Central memory CD8-positive, alpha-beta T cell (primary cell): ENCODE data around the gene TNFRSF21.

Experiments
- ATAC-seq: fragments of 150-1000 bp; cut with Tn5 transposase; replicated peaks from 2 replicates; pipeline ENCODE4 v1.10.0; 2022; ENCODE audit warnings: mild to moderate bottlenecking, moderate FRiP score, moderate number of reproducible peaks; ENCODE audit not compliant: poor library complexity, severe bottlenecking; ENCODE audit errors: extremely low read depth
- DNase-seq, 2 donors: peaks; one replicate each; pipeline ENCODE4 v3.0.0; 2021; ENCODE audit warnings: low spot score in 2 of 2
- H3K27ac Mint-ChIP-seq: one replicate; pipeline ENCODE4 v1.8.0; 2022; ENCODE audit warnings: low read depth, mild to moderate bottlenecking, moderate library complexity, mixed read lengths
- H3K27me3 Mint-ChIP-seq: one replicate; pipeline ENCODE4 v1.8.0; 2022; ENCODE audit warnings: mixed read lengths
- H3K36me3 Mint-ChIP-seq: one replicate; pipeline ENCODE4 v1.8.0; 2022; ENCODE audit warnings: mild to moderate bottlenecking, moderate library complexity, mixed read lengths; ENCODE audit not compliant: insufficient read depth
- H3K4me1 Mint-ChIP-seq: one replicate; pipeline ENCODE4 v1.8.0; 2022; ENCODE audit warnings: mixed read lengths
- H3K4me3 Mint-ChIP-seq: one replicate; pipeline ENCODE4 v1.8.0; 2022; ENCODE audit warnings: mild to moderate bottlenecking, moderate library complexity, mixed read lengths
- H3K9me3 Mint-ChIP-seq: one replicate; pipeline ENCODE4 v1.8.0; 2022; ENCODE audit warnings: mixed read lengths

The TNFRSF21 gene, protein sequence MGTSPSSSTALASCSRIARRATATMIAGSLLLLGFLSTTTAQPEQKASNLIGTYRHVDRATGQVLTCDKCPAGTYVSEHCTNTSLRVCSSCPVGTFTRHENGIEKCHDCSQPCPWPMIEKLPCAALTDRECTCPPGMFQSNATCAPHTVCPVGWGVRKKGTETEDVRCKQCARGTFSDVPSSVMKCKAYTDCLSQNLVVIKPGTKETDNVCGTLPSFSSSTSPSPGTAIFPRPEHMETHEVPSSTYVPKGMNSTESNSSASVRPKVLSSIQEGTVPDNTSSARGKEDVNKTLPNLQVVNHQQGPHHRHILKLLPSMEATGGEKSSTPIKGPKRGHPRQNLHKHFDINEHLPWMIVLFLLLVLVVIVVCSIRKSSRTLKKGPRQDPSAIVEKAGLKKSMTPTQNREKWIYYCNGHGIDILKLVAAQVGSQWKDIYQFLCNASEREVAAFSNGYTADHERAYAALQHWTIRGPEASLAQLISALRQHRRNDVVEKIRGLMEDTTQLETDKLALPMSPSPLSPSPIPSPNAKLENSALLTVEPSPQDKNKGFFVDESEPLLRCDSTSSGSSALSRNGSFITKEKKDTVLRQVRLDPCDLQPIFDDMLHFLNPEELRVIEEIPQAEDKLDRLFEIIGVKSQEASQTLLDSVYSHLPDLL

DNA sequence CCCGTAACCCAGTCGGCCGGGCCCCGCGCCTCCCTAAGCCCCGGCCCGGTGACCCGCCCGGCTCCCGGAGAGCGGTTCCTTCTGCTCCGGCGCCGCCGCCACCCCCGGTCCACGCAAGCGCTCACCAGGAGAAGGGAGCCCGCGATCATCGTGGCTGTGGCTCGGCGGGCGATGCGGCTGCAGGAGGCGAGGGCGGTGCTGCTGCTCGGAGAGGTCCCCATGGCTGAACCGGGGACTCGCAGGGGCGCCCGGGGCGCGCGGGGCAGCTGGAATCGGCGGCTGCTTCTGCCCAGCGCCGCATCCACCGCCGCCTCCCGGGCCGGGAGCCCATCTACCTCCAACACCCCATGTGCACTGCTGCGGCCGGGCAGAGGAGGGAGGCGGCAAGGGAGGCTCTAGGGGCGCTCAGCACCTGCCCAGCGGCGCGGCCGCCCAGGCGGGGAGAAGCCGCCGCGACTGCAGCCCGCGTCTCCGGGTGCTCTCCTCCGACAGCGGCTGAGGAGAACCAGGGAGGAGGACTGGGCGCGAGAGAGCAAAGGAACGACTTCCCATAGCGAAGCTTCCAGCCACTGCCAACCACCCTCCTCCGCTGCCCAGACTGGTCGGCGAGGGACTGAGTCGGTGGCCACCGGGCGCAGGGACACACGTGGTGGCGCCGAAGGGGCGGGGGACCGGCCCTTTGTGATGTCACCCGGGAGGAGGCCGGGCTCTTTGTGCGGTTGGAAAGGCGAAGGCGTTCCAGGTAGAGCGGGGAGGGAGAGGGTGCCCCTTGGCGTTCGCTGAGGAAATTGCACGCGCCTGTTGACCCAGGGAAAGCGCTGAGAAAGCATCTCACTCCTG, at the start of gene TNFRSF21:
TNFRSF21 (minus strand) TSS at position 615 of the 840 bp plus-strand sequence; CDS start at position 221, 394 bp downstream.
- peak within 1 kb of the TSS; percentile 60 for H3K4me3 Mint-ChIP-seq
- peak; percentile 66 for ATAC-seq

DNA sequence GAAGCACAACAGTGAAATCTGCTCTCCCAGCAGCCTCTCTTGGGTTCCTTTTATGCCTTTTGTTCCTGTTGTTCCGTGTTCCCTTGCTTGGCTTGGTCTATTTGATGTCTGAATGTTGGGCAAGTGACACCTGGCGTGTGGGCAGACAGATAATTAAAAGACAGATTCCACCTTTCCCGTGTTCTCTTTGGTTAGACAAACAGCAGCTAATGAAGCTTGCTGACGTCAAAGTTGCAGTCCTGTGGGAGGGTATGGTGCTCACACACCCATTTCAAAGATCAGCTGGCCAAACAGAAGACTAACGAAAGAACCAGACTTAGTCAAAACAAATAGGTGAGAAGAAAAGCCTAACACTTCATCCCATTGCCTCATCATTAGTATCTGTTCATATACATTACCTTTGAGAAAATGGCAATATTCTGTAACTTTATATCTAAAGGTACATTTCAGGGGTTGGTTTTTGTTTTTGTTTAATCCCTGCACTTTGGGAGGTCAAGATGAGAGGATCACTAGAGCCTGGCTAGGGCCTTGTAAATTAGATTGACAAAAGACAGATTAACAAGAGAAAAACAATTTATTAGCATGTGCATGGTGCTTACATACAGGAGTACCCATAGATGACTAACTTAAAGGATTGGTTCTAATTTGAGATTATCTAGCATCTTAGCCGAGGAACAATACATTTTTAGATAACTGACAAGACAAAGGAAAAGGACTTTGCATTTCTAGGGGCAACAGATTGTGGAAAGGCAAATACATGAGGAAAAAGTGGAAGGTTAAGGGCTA, 48.9 kb upstream of the TNFRSF21 start:
- peaks cover 33% of the 10 kb centered on the region for H3K27me3 Mint-ChIP-seq
- no peaks in the 10 kb centered on the region for H3K9me3 Mint-ChIP-seq
- ATAC-seq (no peak), DNase-seq (no peak)
- no peak overlapping the region for H3K27ac Mint-ChIP-seq
- H3K4me1 Mint-ChIP-seq: no peaks in the 10 kb centered on the region
- no peak overlapping the region for H3K4me3 Mint-ChIP-seq
- H3K36me3 Mint-ChIP-seq: no peaks in the 10 kb centered on the region

More for the DNA sequence above, at the start of gene TNFRSF21:
- Mint-ChIP-seq H3K27me3 (peaks cover 75% of the 10 kb centered on the region), H3K9me3 (no peaks in the 10 kb centered on the region), H3K36me3 (peaks cover 2% of the 10 kb centered on the region), H3K27ac (no peak within 1 kb of the TSS), H3K4me1 (no peaks in the 10 kb centered on the region)
- peak; percentile 30 to 31 for DNase-seq

DNA sequence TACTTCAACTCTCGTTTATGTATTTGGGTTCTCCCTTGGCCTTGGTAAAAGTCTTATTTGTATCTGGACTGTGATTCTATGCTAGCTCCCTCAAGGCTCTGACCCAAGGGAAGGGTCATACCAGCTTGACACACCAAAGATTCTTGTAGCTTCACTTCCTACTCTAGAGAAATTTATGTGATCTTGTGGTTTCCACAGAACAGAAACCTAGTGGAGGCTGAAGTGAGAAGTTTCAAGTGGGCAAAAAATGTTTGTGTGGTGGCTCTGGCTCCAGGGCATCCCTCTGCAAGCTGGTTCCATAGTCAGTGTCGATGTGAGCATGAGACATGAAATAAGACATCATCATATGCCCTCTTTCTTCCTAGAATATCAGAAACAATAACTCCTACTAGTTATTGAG, 48.1 kb upstream of the TNFRSF21 start:
- no peaks in the 10 kb centered on the region for H3K36me3 Mint-ChIP-seq
- H3K27ac Mint-ChIP-seq: no peak overlapping the region
- no peak for ATAC-seq
- H3K4me1 Mint-ChIP-seq: no peaks in the 10 kb centered on the region
- H3K27me3 Mint-ChIP-seq: peaks cover 25% of the 10 kb centered on the region
- H3K9me3 Mint-ChIP-seq: no peaks in the 10 kb centered on the region
- DNase-seq: no peak
- no peak overlapping the region for H3K4me3 Mint-ChIP-seq

DNA sequence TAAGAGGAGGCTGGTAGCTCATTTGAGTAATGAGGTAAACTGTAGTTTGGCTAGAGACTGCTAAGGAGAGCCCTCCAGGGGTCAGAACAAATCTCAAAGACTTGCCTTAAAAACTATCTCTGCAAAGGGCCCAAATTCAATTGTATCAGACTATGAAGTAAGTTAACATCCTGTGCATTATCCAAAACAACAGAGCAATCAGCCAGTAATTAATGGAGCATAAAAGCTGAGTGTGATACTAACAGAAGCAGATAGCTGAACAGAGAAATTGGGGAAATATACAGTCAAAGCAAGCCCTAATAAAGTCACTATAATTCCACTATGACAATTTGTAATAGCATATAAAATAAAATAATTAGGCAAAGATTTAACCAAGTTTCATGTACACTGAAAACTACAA, 45.8 kb upstream of the TNFRSF21 start:
- H3K4me1 Mint-ChIP-seq: no peaks in the 10 kb centered on the region
- ATAC-seq: no peak
- no peak overlapping the region for H3K27ac Mint-ChIP-seq
- DNase-seq: no peak
- H3K9me3 Mint-ChIP-seq: no peaks in the 10 kb centered on the region
- H3K4me3 Mint-ChIP-seq: no peak overlapping the region
- peaks cover 25% of the 10 kb centered on the region for H3K27me3 Mint-ChIP-seq
- no peaks in the 10 kb centered on the region for H3K36me3 Mint-ChIP-seq

DNA sequence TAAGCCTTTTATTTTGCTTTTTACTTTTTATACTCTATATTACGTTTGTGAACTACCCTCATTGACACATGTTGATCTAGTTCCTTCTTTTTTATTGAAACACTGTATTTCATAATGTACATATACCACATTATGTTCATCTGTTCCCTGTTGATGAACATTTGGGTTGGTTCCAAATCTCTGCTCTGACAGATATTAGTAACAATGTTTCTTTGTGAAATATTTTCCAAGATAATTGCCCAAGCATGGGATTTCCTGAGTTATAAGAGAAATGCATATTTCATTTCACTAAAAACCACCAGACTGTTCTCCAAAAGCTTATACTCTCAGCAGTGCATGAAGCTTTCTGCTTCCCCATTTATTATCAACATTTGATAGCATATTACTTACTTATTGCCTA, 44.2 kb upstream of the TNFRSF21 start:
- H3K4me3 Mint-ChIP-seq: no peak overlapping the region
- DNase-seq: no peak
- H3K36me3 Mint-ChIP-seq: no peaks in the 10 kb centered on the region
- H3K27me3 Mint-ChIP-seq: peaks cover 10% of the 10 kb centered on the region
- ATAC-seq: no peak
- H3K4me1 Mint-ChIP-seq: no peaks in the 10 kb centered on the region
- H3K9me3 Mint-ChIP-seq: no peaks in the 10 kb centered on the region
- no peak overlapping the region for H3K27ac Mint-ChIP-seq

DNA sequence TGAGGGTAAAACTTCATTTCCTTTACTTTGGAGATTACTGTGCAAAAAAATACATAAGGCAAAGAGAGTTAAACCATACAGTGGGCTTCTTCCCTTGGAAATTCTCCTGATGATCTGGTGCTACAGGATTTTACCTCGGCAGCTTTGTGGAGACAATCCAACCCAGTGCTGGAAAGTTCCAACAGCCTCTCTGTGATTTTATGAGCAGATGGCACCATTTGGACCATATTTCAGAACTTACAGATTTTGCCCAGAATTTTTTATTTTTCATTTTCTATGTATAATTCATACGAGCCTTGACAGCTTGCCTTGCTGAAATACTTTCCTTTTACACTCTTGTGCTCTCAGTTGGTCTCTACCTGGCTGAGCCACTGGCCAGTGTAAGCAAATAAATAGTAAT, 43.3 kb upstream of the TNFRSF21 start:
- DNase-seq: no peak
- H3K27me3 Mint-ChIP-seq: peaks cover 1% of the 10 kb centered on the region
- ATAC-seq: no peak
- no peaks in the 10 kb centered on the region for H3K36me3 Mint-ChIP-seq
- no peaks in the 10 kb centered on the region for H3K4me1 Mint-ChIP-seq
- H3K9me3 Mint-ChIP-seq: no peaks in the 10 kb centered on the region
- H3K4me3 Mint-ChIP-seq: no peak overlapping the region
- no peak overlapping the region for H3K27ac Mint-ChIP-seq

DNA sequence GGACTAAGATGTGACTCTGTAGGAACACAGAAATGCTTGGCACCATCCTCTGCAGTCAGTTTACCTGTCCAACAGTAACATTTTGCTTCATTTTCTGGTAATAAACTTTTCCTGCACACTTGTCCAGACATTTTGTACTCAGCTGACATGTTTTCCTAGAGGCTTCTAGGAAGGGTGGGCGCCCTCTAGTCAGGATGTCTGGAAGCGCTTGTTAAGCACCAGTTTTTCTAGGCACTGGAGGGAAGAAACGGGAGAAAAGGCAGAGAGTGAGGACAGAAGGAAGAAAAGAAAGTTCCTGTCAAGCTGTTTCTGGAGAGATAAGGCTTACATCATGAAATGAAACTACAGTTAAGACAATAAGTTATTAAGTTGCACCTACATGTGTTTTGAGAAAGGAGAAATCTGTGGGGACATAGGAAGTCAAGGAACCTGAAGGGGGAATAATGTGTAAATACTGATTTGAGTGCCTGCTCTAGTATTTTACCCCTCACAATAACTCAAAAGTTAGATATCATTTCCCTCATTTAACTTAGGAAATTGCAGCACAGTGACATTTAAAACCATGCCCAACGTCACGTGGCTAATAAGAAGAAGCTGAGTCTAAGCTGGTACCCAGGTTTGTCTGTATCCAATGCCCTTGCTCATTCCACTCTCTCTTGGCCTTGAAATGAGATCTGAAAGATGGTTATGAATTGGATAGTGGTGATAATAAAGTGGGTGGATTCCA, 42.7 kb upstream of the TNFRSF21 start:
- H3K4me3 Mint-ChIP-seq: no peak overlapping the region
- H3K4me1 Mint-ChIP-seq: no peaks in the 10 kb centered on the region
- no peak overlapping the region for H3K27ac Mint-ChIP-seq
- no peak for DNase-seq
- no peak for ATAC-seq
- H3K27me3 Mint-ChIP-seq: no peaks in the 10 kb centered on the region
- no peaks in the 10 kb centered on the region for H3K9me3 Mint-ChIP-seq
- H3K36me3 Mint-ChIP-seq: no peaks in the 10 kb centered on the region

DNA sequence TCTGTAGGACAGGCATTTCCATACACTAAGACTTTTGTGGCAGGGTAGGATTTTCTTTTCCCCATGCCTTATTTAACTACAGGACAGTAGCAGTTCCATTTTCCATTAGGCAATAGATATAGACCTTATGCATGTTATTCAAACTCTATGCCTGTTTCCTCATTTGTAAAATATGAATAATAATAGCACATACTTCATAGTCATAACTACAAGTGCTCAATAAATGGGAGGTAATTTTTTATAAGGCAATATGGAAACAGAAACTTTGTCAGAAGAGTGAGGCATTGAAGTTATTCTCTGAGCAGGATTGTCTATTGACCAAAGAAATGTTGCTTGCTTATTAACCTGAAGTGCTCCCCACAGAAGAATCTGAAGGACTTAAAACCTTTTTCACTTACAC, 41.9 kb upstream of the TNFRSF21 start:
- H3K9me3 Mint-ChIP-seq: no peaks in the 10 kb centered on the region

DNA sequence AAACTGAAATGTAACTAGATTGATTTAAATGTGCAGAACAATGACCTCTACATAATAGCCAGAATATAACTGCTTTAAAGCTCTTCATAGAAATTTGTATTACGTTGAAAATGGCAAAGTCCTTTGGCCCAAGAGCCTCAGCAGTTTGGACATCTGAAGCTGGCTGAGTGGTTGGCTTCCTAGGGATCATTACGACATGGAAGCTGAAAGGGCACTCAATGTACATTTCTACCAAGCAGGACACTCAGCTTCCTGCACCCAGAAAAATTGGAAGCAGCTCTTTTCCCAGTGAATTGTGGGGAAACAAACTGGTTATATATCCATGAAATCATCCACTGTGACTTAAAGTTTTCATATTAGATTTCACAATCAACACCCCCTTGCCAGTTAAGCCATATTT, 40.2 kb upstream of the TNFRSF21 start:
- H3K4me1 Mint-ChIP-seq: no peaks in the 10 kb centered on the region
- H3K27me3 Mint-ChIP-seq: peaks cover 9% of the 10 kb centered on the region
- no peak overlapping the region for H3K4me3 Mint-ChIP-seq
- ATAC-seq: no peak
- no peaks in the 10 kb centered on the region for H3K36me3 Mint-ChIP-seq
- no peaks in the 10 kb centered on the region for H3K9me3 Mint-ChIP-seq
- no peak for DNase-seq
- no peak overlapping the region for H3K27ac Mint-ChIP-seq

More for the DNA sequence above, 41.9 kb upstream of the TNFRSF21 start:
- H3K4me3 Mint-ChIP-seq: no peak overlapping the region
- peaks cover 6% of the 10 kb centered on the region for H3K27me3 Mint-ChIP-seq
- H3K27ac Mint-ChIP-seq: no peak overlapping the region
- ATAC-seq (no peak), DNase-seq (no peak)
- H3K4me1 Mint-ChIP-seq: no peaks in the 10 kb centered on the region
- H3K36me3 Mint-ChIP-seq: no peaks in the 10 kb centered on the region

DNA sequence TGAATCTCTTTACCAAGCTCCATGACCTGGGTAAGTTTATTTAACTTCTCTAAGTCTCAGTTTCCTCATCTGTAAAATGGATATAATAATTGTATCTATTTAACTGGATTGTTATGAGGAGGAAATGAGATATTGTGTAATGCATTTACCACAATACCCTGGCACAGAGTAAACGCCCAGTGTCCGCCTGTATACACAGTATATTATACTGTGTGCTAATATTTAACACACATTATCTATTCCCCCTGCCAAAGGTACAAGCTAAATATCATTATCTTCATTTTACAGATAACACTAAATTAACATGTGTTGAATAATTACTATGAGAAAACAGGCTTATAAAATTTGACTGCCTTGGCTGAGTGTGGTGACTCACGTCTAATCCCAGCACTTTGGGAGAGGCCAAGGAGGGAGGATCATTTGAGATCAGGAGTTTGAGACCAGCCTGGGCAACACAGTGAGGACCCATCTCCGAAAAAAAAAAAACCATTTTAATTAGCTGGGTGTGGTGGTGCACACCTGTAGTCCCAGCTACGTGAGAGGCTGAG, 38.7 kb upstream of the TNFRSF21 start:
- H3K4me3 Mint-ChIP-seq: no peak overlapping the region

DNA sequence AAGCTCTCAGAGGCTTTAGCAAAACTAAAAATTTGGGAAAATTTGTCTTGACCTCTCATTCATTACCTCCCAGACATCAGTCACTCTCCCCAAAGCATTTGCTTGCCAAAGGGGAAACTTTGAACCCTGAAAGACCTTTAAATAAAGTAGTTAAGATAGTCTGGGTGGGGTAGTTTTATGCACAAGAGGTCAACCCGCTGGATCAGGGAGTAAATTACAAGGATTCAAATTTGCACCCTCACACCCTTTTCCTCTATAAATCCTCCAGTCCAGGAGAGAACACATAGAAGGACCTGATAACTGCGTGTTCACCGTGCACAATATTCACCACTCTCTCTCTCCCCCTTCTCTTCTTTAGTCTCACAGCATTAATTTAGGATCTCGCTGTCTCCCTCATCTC, 36.1 kb upstream of the TNFRSF21 start:
- Mint-ChIP-seq H3K27me3 (peaks cover 9% of the 10 kb centered on the region), H3K4me3 (no peak overlapping the region), H3K36me3 (no peaks in the 10 kb centered on the region), H3K4me1 (no peaks in the 10 kb centered on the region), H3K27ac (no peak overlapping the region), H3K9me3 (no peaks in the 10 kb centered on the region)
- no peak for ATAC-seq
- DNase-seq: no peak

More for the DNA sequence above, 38.7 kb upstream of the TNFRSF21 start:
- ATAC-seq (no peak), DNase-seq (no peak)
- H3K9me3 Mint-ChIP-seq: no peaks in the 10 kb centered on the region
- H3K27me3 Mint-ChIP-seq: peaks cover 9% of the 10 kb centered on the region
- H3K36me3 Mint-ChIP-seq: no peaks in the 10 kb centered on the region
- no peak overlapping the region for H3K27ac Mint-ChIP-seq
- no peaks in the 10 kb centered on the region for H3K4me1 Mint-ChIP-seq
